ENCODE measurements around the gene TAOK1.

The TAOK1 gene

GRCh38 chr17:29565643-29566472 is 175.7 kb downstream of the TAOK1 start:
- H3K4me3 ChIP-seq (ENCODE audit: low read depth, low read length) = peak overlapping the region; percentile 80

DNA sequence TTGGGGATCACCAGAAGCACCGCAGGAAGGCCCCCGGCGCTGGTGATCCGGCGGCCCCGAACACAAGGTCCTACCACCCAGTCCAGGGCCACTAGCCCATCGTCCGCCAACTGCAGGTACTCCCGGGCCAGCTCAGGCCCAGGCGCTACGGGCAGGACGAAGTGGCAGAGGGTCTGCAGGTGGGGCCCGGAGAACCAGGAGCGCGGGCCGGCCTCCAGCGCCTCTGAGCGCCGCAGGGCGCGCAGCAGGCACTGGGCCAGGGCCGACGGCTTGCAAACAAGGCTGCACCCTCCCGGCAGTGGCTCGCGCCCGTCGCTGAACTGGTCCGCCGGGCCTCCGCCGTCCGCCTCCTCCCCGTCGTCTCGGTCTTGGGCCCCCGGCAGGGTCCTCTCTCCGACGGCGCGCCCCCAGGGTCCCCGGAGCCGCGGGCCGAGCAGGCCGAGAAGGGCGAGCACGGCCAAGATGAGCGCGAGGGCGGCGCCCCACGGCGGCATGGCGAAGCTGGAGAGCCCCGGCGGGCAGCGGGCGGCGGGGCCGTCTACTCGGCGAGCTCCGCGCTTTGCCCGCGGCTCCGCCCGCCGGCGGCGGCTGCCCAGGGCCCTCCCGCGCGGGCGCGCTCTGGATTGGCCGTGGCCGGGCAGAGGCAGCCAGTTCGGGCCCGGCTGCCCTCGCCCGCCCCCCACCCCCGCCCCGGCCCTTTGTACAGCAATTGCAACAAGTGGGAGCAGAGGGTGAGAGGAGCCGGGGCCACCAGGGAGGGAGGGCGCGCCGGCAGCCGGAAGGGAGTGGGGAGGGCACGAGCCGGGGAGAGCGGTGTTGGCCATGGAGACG is 176.5 kb downstream of the TAOK1 start, which contains the start of gene ABHD15:
Gene ABHD15, minus strand, starts transcription at position 565 of the 831 bp plus-strand sequence. Its CDS starts 71 bp downstream, at position 494.
- 0 out of 2 replicates have a peak, but pooled peaks have one; percentile 13 for TF ChIP-seq CTCF (IDR thresholded peaks at IDR 0.05; ENCODE audit: borderline replicate concordance, insufficient read depth, low read depth, low read length)
- H3K4me3 ChIP-seq (ENCODE audit: low read depth, low read length) = peak within 1 kb of the TSS; percentile 80

More at GRCh38 chr17:29565643-29566472, 175.7 kb downstream of the TAOK1 start:
- TF ChIP-seq CTCF (IDR thresholded peaks at IDR 0.05; ENCODE audit: borderline replicate concordance, insufficient read depth, low read depth, low read length) = no peak; the same call in 1 of the 2 replicates

GRCh38 chr17:29567304-29567553 is 177.1 kb downstream of the TAOK1 start:
- TF ChIP-seq CTCF (IDR thresholded peaks at IDR 0.05; ENCODE audit: borderline replicate concordance, insufficient read depth, low read depth, low read length) = no peak
- peak overlapping the region; percentile 80 for H3K4me3 ChIP-seq (ENCODE audit: low read depth, low read length)

DNA sequence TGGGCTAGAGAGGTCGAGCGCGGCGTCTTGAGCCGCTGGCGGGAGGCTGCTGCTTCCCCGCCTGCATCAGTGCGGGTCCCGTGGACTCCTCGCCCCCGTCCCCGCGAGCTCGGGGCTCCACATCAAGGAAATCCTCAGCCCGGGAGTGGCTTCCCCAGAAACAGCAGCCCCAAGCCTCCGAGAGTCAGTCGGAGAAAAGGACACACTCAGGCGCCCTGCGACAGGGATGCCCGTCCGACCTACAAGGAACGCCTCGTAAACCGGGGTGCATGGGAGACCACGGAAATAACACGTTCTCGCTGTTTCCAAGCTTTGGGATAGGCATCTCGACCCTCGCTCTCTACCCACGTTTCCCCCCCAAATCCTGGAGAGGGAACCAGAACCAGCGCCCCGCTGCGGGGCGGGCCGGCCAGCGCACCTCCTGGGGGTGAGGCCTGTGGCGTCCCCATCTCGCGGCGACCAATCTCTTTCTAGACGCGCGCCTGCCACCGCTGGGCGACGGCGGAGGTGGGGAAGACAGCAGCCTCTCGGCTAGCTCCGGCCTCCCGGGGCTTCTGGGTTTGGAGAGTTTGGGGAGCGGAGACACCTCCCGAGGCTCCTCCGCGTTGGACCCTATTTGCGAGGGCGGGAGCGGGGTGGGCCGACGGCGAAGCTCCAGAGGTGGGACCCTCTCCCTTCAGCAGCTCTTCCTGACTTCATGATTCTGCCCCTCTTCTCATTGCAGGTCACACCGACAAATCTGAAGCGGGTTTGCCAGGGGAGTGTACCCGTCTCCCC is 177.6 kb downstream of the TAOK1 start:
- peak; percentile 64 for TF ChIP-seq CTCF (IDR thresholded peaks at IDR 0.05; ENCODE audit: borderline replicate concordance, insufficient read depth, low read depth, low read length)
- H3K4me3 ChIP-seq (ENCODE audit: low read depth, low read length) = peak overlapping the region; percentile 80

DNA sequence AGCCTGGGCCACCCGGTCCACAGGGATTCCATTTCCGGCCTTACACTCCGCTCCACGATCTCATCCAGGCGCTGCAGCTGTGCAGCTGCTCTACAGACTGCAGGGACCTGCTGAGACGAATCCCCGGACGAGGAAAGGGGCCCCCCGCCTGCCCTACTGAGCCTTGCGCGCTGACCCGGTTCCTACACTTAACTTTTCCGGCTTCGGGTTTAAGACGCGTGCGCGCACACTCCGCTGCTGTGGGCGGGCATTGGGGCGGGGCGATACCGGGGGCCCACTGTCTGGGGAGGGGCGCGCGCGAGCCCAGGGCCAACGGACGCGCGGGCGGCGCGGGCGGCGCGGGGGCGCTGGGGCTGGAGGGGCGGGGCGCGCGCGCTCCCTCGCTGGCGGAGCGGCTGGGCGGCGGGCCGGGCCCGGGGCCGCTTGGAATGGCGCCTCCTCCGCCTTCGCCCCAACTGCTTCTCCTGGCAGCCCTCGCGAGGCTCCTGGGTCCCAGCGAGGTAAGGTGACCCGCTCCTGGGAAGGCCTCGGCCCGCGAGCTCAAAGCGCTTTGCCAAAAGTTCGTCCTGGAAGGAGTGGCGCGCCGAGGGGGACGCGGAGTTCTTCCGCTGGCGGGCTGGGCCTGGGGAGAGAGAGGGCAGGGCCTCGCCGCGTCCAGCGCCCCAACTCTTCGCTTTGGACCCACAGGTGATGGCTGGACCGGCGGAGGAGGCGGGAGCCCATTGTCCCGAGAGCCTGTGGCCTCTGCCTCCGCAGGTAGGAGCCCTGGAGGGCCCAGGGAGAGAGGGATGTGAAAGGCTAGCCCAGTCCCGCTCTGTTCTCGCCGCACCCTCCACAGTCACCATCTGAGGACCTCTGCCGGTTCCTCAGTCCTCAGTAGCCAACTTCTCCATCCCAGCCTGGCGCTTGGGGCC is 178.4 kb downstream of the TAOK1 start, which contains the start of gene TP53I13:
Gene TP53I13, plus strand, starts transcription at position 371 of the 914 bp plus-strand sequence. Its CDS starts 58 bp downstream, at position 429.
- TF ChIP-seq CTCF (IDR thresholded peaks at IDR 0.05; ENCODE audit: borderline replicate concordance, insufficient read depth, low read depth, low read length) = no peak
- H3K4me3 ChIP-seq (ENCODE audit: low read depth, low read length) = peak within 1 kb of the TSS; percentile 84
